Stimulated activated CD4-positive, alpha-beta T cell treated with anti-CD3 and anti-CD28 coated beads, Interleukin-12 subunit alpha, Interleukin-12 subunit beta, amount 100 ng/mL, for 24 hours (primary cell): ENCODE results near the gene POLR3A.
A peak's percentile ranks its signal among the peaks of the same experiment; 100 is the strongest.

ENCODE experiments used
- DNase-seq, 2 experiments: peaks; one replicate each; pipeline ENCODE4 v3.0.0-alpha.2; 2020; ENCODE audit warnings: low read depth in 2 of 2

Gene POLR3A

GRCh38 chr10:77944519-77944918, 84.8 kb downstream of the POLR3A start:
- DNase-seq = no peak

GRCh38 chr10:77943121-77943901, 86.0 kb downstream of the POLR3A start:
- DNase-seq = no peak

GRCh38 chr10:77941790-77942189, 87.5 kb downstream of the POLR3A start:
- no peak for DNase-seq

- DNase-seq = no peak
Measured at GRCh38 chr10:77940627-77941026, 88.7 kb downstream of the POLR3A start.

GRCh38 chr10:77940225-77940624, 89.1 kb downstream of the POLR3A start:
- DNase-seq = no peak

GRCh38 chr10:77939561-77940001, 89.7 kb downstream of the POLR3A start:
- no peak for DNase-seq

- DNase-seq = no peak
Measured at GRCh38 chr10:77936697-77937567, 92.4 kb downstream of the POLR3A start.

- no peak for DNase-seq
Measured at GRCh38 chr10:77932016-77932715, 97.1 kb downstream of the POLR3A start.

- DNase-seq = no peak
Measured at GRCh38 chr10:77927402-77928246, 101.7 kb downstream of the POLR3A start.

- DNase-seq = peak in 1 of 2 experiments; percentile 18
Measured at GRCh38 chr10:77926566-77927401, 102.5 kb downstream of the POLR3A start, which contains the start of gene DLG5. DLG5 (minus strand) TSS chr10:77926755; CDS start chr10:77926520, 235 bp downstream.

- peak in 1 of 2 experiments; percentile 22 for DNase-seq
Measured at GRCh38 chr10:77925795-77926565, 103.3 kb downstream of the POLR3A start.

GRCh38 chr10:77925410-77925794, 103.9 kb downstream of the POLR3A start:
- DNase-seq = no peak

- no peak for DNase-seq
Measured at GRCh38 chr10:77922566-77923179, 106.6 kb downstream of the POLR3A start.

GRCh38 chr10:77922055-77922454, 107.3 kb downstream of the POLR3A start:
- DNase-seq = no peak

- no peak for DNase-seq
Measured at GRCh38 chr10:77921395-77921794, 107.9 kb downstream of the POLR3A start.

- no peak for DNase-seq
Measured at GRCh38 chr10:77920495-77920894, 108.8 kb downstream of the POLR3A start.

GRCh38 chr10:77919713-77920108, 109.6 kb downstream of the POLR3A start:
- DNase-seq = no peak
